NCI-H128 (cell line): Measurements from ENCODE around the gene ASPA.
"Not testable (repeated sequence)": the region's sequence is repeated elsewhere in the genome, so short reads cannot be mapped to it uniquely, and the experiment has no call there.

ENCODE experiments used
- DNase-seq: peaks from one replicate; lab custom pipeline; 2025; ENCODE audit not compliant: unreplicated experiment; lab: John Stamatoyannopoulos, UW

Gene ASPA

GRCh38 chr17:3475812-3476610 lies at the start of gene ASPA:
TSS of gene ASPA (plus strand) at chr17:3475997. CDS start at chr17:3476160, 163 bp downstream.
- DNase-seq, result no peak

GRCh38 chr17:3433215-3433614 lies 42.6 kb upstream of the ASPA start:
- not testable (repeated sequence) for DNase-seq

GRCh38 chr17:3433741-3434140 lies 42.1 kb upstream of the ASPA start, which contains the start of gene OR1E2:
TSS of gene OR1E2 (minus strand) at chr17:3433841. CDS start at chr17:3433841, 0 bp downstream.
- DNase-seq, result no peak

GRCh38 chr17:3438368-3438767 lies 37.4 kb upstream of the ASPA start:
- DNase-seq, result no peak

- no peak for DNase-seq
Measured at GRCh38 chr17:3440451-3440850, 35.3 kb upstream of the ASPA start.

- DNase-seq, result no peak
Measured at GRCh38 chr17:3447625-3448024, 28.2 kb upstream of the ASPA start.

- DNase-seq, result no peak
Measured at GRCh38 chr17:3448059-3448665, 27.6 kb upstream of the ASPA start.

GRCh38 chr17:3466355-3466754 lies 9.4 kb upstream of the ASPA start:
- not testable (repeated sequence) for DNase-seq

GRCh38 chr17:3469529-3469928 lies 6.3 kb upstream of the ASPA start:
- no peak for DNase-seq

- DNase-seq, result no peak
Measured at GRCh38 chr17:3471599-3471998, 4.2 kb upstream of the ASPA start, which contains the start of gene SPATA22. TSS of gene SPATA22 (minus strand) at chr17:3471819. CDS start at chr17:3469325, 2,494 bp downstream.

GRCh38 chr17:3472137-3472536 lies 3.7 kb upstream of the ASPA start:
- DNase-seq, result no peak

- no peak for DNase-seq
Measured at GRCh38 chr17:3474212-3474611, 1.6 kb upstream of the ASPA start.

GRCh38 chr17:3475251-3475685 lies 529 bp upstream of the ASPA start:
- DNase-seq, result no peak

GRCh38 chr17:3479988-3480387 lies 4.2 kb downstream of the ASPA start:
- no peak for DNase-seq

GRCh38 chr17:3482852-3483251 lies 7.1 kb downstream of the ASPA start:
- no peak for DNase-seq

- DNase-seq, result no peak
Measured at GRCh38 chr17:3485481-3486068, 9.8 kb downstream of the ASPA start.

- DNase-seq, result no peak
Measured at GRCh38 chr17:3497101-3497500, 21.3 kb downstream of the ASPA start.

GRCh38 chr17:3501344-3501743 lies 25.5 kb downstream of the ASPA start:
- DNase-seq, result no peak

GRCh38 chr17:3502466-3502865 lies 26.7 kb downstream of the ASPA start:
- DNase-seq, result no peak

- DNase-seq, result no peak
Measured at GRCh38 chr17:3503285-3503684, 27.5 kb downstream of the ASPA start.

GRCh38 chr17:3505008-3505407 lies 29.2 kb downstream of the ASPA start:
- no peak for DNase-seq

- DNase-seq, result no peak
Measured at GRCh38 chr17:3506054-3506453, 30.3 kb downstream of the ASPA start.
